Measurements from ENCODE around the gene SRGAP3.

SRGAP3 gene

DNA sequence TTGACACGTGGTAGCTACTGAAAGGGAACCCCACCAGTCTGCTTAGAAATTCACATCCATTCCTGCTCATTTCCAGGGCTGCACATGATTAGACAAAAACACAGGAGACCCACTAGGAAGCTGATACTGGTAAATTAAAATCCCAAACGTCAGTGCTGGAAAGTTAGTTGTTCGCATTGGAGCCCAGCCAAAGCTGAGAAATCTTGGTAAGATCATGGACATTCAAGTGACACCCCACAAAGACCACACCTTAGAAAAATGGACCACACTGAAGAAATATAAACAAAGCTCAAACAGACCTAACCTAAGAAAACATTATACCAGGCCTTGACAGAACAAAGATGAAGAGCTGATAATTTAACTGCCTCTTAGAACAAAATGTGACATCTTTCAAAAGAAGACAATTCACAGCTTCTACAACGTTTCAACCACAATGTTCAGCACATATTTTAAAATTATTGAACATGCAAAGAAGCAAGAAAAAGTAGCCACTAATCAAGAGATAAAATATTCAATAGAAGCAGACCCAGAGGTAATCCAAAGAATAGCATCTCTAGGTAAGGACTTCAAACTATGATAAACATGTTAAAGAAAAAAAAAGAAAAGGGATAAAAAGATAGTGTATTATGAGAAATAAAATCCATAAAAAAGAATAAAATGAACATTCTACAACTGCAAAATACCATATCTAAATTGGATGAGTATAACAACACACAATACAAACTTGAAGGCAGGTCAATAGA, 306.5 kb downstream of the SRGAP3 start:
- in situ Hi-C loops (cut with MboI; ENCODE audit: low sequenced_read_pairs, unreplicated experiment) = no loop called here
- no peak for DNase-seq (ENCODE audit: low spot score)
- TF ChIP-seq, protein P1, sequence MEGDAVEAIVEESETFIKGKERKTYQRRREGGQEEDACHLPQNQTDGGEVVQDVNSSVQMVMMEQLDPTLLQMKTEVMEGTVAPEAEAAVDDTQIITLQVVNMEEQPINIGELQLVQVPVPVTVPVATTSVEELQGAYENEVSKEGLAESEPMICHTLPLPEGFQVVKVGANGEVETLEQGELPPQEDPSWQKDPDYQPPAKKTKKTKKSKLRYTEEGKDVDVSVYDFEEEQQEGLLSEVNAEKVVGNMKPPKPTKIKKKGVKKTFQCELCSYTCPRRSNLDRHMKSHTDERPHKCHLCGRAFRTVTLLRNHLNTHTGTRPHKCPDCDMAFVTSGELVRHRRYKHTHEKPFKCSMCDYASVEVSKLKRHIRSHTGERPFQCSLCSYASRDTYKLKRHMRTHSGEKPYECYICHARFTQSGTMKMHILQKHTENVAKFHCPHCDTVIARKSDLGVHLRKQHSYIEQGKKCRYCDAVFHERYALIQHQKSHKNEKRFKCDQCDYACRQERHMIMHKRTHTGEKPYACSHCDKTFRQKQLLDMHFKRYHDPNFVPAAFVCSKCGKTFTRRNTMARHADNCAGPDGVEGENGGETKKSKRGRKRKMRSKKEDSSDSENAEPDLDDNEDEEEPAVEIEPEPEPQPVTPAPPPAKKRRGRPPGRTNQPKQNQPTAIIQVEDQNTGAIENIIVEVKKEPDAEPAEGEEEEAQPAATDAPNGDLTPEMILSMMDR (IDR thresholded peaks at IDR 0.05; ENCODE audit: borderline replicate concordance, control extremely low read depth, extremely low read depth, insufficient read depth, missing control alignments) = no peak

DNA sequence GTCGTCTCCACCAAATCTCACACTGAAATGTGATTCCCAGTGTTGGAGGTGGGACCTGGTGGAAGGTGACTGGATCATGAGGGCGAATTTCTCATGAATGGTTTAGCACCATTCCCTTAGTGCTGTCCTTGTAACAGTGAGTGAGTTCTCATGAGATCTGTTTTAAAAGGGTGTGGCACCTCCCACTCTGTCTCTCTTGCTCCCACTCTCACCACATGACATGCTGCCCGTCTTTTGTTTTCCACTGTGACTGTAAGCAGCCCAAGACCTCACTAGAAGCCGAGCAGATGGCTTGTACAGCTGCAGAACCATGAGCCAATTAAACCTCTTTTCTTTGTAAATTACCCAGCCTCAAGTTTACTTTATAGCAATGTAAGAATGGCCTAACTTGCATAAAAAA, 307.3 kb downstream of the SRGAP3 start:
- in situ Hi-C loops (cut with MboI; ENCODE audit: low sequenced_read_pairs, unreplicated experiment) = no loop called here
- TF ChIP-seq, protein P1 (IDR thresholded peaks at IDR 0.05; ENCODE audit: borderline replicate concordance, control extremely low read depth, extremely low read depth, insufficient read depth, missing control alignments) = no peak
- no peak for DNase-seq (ENCODE audit: low spot score)

DNA sequence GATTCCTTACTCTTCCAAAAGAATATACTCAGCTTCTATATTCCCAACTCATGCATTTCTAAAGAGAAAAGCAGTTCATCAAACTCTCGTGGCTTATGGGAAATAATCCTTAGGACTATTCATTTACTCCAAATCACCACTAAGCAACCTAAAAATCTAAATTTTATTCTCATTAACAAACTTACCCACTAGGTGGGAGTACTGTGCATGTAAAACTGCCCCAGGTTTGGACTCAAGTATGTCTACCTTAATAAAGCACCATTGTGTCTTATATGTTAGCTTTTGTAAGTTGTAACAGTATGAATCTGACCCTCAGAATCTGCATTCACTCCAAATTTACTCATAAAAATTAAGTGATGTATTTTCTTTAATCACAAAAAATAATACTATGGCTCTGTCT, 311.4 kb downstream of the SRGAP3 start:
- TF ChIP-seq, protein P1 (IDR thresholded peaks at IDR 0.05; ENCODE audit: borderline replicate concordance, control extremely low read depth, extremely low read depth, insufficient read depth, missing control alignments) = peak; percentile 33
- no peak for DNase-seq (ENCODE audit: low spot score)
- in situ Hi-C loops (cut with MboI; ENCODE audit: low sequenced_read_pairs, unreplicated experiment) = no loop called here

DNA sequence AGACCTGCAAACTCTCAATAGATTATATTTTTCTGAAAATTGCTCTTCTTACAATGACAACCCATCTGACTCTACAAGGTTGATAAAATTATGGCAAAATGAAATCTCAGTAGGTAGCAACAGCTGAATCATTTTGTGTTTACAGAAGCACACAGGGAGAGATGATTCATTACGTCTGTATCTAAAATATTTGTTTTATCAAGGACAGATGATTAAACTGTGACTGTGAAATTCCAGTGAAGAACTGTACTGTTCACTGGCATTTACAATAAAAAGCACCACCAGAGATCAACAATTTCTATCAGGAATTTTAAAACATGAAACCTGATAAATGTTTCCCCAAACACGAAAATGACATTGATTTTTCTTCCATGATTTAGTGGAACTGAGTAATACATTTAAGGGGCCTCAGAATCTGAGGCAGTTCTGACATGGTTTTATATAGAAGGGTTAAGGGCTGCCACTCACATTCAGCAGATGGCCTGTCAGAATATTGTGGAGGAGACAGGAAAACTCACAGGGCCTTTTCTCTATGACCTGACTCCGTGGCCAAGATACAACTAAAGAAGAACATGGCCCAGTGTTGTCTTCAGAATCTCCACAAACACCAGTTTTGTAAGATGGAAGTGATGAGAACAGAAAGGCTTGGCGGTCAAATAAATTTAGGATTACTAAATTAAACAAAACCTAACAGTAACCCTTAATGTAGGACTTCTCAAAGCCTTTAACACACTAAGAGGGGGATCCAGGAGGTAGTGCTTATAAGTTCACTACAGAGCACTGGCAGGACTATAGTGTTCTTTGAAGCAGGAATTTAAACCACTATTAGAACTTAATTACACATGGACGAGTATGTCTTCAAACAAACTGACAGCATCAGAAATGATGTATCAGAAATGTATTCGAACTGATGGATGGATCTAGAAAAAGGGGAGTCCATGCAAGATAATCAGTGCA, 312.1 kb downstream of the SRGAP3 start:
- TF ChIP-seq, protein P1 (IDR thresholded peaks at IDR 0.05; ENCODE audit: borderline replicate concordance, control extremely low read depth, extremely low read depth, insufficient read depth, missing control alignments) = no peak
- in situ Hi-C loops (cut with MboI; ENCODE audit: low sequenced_read_pairs, unreplicated experiment) = no loop called here
- DNase-seq (ENCODE audit: low spot score) = no peak

DNA sequence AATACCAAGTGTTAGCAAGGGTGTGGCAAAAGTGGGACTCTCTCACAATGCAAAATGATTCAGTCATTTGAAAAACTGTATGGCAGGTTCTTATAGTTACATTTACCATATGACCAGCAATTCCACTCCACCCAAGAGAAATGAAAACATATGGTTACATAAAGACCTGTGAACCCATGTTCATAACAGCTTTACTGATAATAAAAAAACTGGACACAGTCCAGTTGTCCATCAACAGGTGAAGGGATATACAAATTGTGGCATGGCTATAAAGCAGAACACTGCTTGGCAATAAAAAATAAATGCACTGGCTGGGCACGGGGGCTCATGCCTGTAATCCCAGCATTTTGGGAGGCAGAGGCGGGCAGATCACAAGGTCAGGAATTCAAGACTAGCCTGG, 316.9 kb downstream of the SRGAP3 start:
- TF ChIP-seq, protein P1 (IDR thresholded peaks at IDR 0.05; ENCODE audit: borderline replicate concordance, control extremely low read depth, extremely low read depth, insufficient read depth, missing control alignments) = no peak
- no peak for DNase-seq (ENCODE audit: low spot score)
- in situ Hi-C loops (cut with MboI; ENCODE audit: low sequenced_read_pairs, unreplicated experiment) = no loop called here

DNA sequence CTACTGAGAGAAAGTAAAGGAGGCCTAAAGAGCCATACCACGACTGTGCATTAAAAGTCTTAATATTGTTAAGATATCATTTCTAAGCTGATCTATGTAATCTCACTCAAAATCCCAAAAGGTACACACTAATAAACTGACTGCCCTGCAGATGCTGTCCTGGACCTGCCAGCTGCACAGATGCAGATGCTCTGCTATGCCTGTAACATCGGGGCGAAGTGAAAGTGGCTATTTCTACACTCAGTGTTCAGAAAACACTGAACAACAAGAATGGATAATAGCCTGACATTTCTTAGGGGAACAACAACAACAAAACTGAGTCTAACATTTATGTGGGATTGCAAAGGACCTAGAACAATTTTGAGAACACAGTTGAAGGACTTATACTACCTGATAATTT, 318.1 kb downstream of the SRGAP3 start:
- in situ Hi-C loops (cut with MboI; ENCODE audit: low sequenced_read_pairs, unreplicated experiment) = no loop called here
- TF ChIP-seq, protein P1 (IDR thresholded peaks at IDR 0.05; ENCODE audit: borderline replicate concordance, control extremely low read depth, extremely low read depth, insufficient read depth, missing control alignments) = no peak
- DNase-seq (ENCODE audit: low spot score) = no peak

All from GM13976 (cell line).